ENCODE measurements around the gene STK31. TPM values are rescaled to one million over a fixed set of nuclear protein-coding genes. Genes with fewer than 3 reads are reported as not detected.

STK31 gene
- total RNA-seq (2014; rRNA removed; shearing (Covaris generic)), result 0.23 and 0.29 TPM in 2 replicates

DNA sequence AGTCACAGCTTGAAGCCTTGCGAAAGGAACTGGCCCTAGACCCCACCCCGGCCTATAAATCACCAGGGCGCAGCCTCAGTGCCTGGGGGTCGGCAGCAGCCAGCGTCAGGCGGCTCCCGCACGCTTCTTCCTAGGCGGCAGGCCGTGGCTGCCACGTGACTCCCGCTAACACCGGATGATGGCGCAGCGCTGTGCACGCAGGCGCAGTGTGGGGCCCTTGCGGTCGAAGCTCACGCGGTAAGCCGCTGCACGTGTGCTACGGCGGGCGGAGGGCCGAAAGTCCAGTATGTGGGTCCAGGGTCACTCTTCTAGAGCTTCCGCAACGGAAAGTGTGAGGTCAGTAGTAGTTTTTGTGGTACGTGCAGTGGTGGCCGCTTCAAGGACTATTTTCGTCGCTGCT, at the start of gene STK31:
Gene STK31, plus strand, starts transcription at position 220 of the 400 bp plus-strand sequence. Its CDS starts 67 bp downstream, at position 287.

DNA sequence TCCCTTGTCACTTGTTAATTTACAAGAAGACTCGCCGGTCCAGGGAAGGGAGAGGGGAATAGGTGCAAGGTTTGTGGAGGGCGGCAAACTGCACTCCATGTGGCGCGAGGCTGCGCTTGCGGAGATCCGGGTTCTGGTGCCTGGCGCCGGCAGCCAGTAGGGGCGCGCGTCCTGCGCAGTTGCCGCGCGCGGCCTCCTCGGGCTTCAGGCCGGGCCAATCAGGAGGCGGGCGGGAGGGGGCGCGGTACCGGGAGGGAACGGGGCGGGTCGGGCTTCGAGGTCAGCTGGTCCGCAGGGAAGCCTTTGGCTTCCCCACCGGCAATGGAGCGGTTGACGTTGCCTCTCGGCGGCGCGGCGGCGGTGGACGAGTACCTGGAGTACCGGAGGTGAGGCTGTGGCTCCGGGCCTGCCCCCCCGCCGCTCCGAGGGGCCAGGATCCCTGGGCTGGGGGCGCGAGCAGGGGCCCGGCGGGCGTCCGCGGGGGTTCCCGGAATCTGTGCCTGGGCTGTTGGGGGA, 30.1 kb upstream of the STK31 start, which contains the start of gene FAM221A:
Gene FAM221A, plus strand, starts transcription at position 302 of the 516 bp plus-strand sequence. Its CDS starts 20 bp downstream, at position 322.

Other genes with a start within 250 kb of the STK31 start
- 121 and 146 TPM in 2 replicates for gene IGF2BP3, start 239.7 kb upstream of the STK31 start, total RNA-seq (2014; rRNA removed; shearing (Covaris generic))
- gene TRA2A, start 178.2 kb upstream of the STK31 start, total RNA-seq (2014; rRNA removed; shearing (Covaris generic)), result 22.4 and 25.3 TPM in 2 replicates
- 4.0 and 6.5 TPM in 2 replicates for gene CCDC126, start 112.8 kb upstream of the STK31 start, total RNA-seq (2014; rRNA removed; shearing (Covaris generic))
- gene FAM221A, start 30.0 kb upstream of the STK31 start, total RNA-seq (2014; rRNA removed; shearing (Covaris generic)), result 1.6 and 1.8 TPM in 2 replicates